T-cell (primary cell): ENCODE measurements around the gene EXOC6. TPM values are rescaled to one million over a fixed set of nuclear protein-coding genes. Genes with fewer than 3 reads are reported as not detected.
A peak's percentile ranks its signal among the peaks of the same experiment; 100 is the strongest.
"Not testable (repeated sequence)": the region's sequence is repeated elsewhere in the genome, so short reads cannot be mapped to it uniquely, and the experiment has no call there.

Source experiments
- ATAC-seq, 4 experiments: fragments of 200-7000 bp in 3 of 4; fragments of 150-1000 bp in 1 of 4; cut with Tn5 transposase; replicated peaks in 1 of 4; 1 replicate in 3 of 4; 2 replicates in 1 of 4; pipeline ENCODE4 v1.10.0; 2021; ENCODE audit warnings: moderate library complexity in 3 of 4, mild to moderate bottlenecking in 2 of 4, moderate number of reproducible peaks in 1 of 4
- CTCF ChIA-PET, 2 donors: fragments of 300-600 bp; sonication (Branson Sonifier 250); formaldehyde crosslinking; loops; one replicate each; lab custom pipeline; 2022; ENCODE audit warnings: antibody characterized with exemption in 2 of 2; lab: Charles Lee
- POLR2A ChIA-PET, 2 donors: fragments of 300-600 bp; sonication (Branson Sonifier 250); formaldehyde crosslinking; loops; one replicate each; lab custom pipeline; 2022; ENCODE audit warnings: antibody characterized with exemption in 2 of 2; lab: Charles Lee
- DNase-seq, 35 experiments: peaks; one replicate each; pipeline versions ENCODE4 v3.0.0 to v3.0.0-alpha.2; 2013 to 2023
- H3K27ac ChIP-seq: one replicate; pipeline ENCODE4 v1.5.1; 2013; ENCODE audit warnings: low read length
- H3K27me3 ChIP-seq, 2 experiments: replicated peaks in 1 of 2; 1 replicate in 1 of 2; 2 replicates in 1 of 2; pipeline versions ENCODE4 v1.6.1 to v1.7.0; 2013; ENCODE audit warnings: low read length in 1 of 2, mixed read lengths in 1 of 2; ENCODE audit not compliant: control insufficient read depth in 2 of 2, insufficient read depth in 2 of 2; ENCODE audit errors: extremely low read depth in 1 of 2
- H3K36me3 ChIP-seq, 2 donors: 1 replicate in 1 of 2; 2 replicates in 1 of 2; pipeline versions ENCODE4 v1.6.1 to v1.7.0; 2013; ENCODE audit warnings: low read length in 1 of 2; ENCODE audit not compliant: control insufficient read depth in 2 of 2, insufficient read depth in 1 of 2; ENCODE audit errors: extremely low read depth in 1 of 2
- H3K4me1 ChIP-seq, 2 experiments: 1 replicate in 1 of 2; 2 replicates in 1 of 2; pipeline versions ENCODE4 v1.6.1 to v1.7.0; 2013; ENCODE audit warnings: low read length in 2 of 2, mixed read lengths in 1 of 2; ENCODE audit not compliant: insufficient read depth in 2 of 2, control insufficient read depth in 1 of 2; ENCODE audit errors: extremely low read depth in 1 of 2
- H3K4me3 ChIP-seq, 2 donors: 1 replicate in 1 of 2; 2 replicates in 1 of 2; pipeline versions ENCODE4 v1.5.1 to v1.7.0; 2013; ENCODE audit warnings: mild to moderate bottlenecking in 2 of 2, low read length in 1 of 2, moderate library complexity in 1 of 2; ENCODE audit not compliant: control insufficient read depth in 1 of 2; ENCODE audit errors: extremely low read depth in 1 of 2
- H3K9me3 ChIP-seq: 2 replicates; pipeline ENCODE4 v1.7.0; 2013
- H3K27ac Mint-ChIP-seq, 2 donors: one replicate each; pipeline ENCODE4 v1.8.0; 2020 to 2021; ENCODE audit warnings: mild to moderate bottlenecking in 2 of 2, mixed read lengths in 2 of 2
- H3K27me3 Mint-ChIP-seq, 2 donors: one replicate each; pipeline ENCODE4 v1.8.0; 2021 to 2022; ENCODE audit warnings: mixed read lengths in 2 of 2
- H3K36me3 Mint-ChIP-seq: one replicate; pipeline ENCODE4 v1.8.0; 2021; ENCODE audit warnings: mixed read lengths
- H3K4me1 Mint-ChIP-seq, 3 donors: one replicate each; pipeline ENCODE4 v1.8.0; 2020 to 2022; ENCODE audit warnings: mixed read lengths in 3 of 3, mild to moderate bottlenecking in 1 of 3
- H3K4me3 Mint-ChIP-seq, 3 donors: one replicate each; pipeline ENCODE4 v1.8.0; 2020 to 2022; ENCODE audit warnings: mild to moderate bottlenecking in 3 of 3, mixed read lengths in 3 of 3, moderate library complexity in 3 of 3
- H3K9me3 Mint-ChIP-seq, 3 donors: one replicate each; pipeline ENCODE4 v1.8.0; 2020 to 2022; ENCODE audit warnings: mixed read lengths in 3 of 3
- WGBS: methylation state at CpG from one replicate; pipeline ENCODE4 v1.1.5; 2013; ENCODE audit warnings: missing lambda C conversion rate; ENCODE audit not compliant: insufficient coverage; 5-methylcytosine and 5-hydroxymethylcytosine counted together
- total RNA-seq, 35 experiments: library from RNA in 6 of 35; stranded (reverse) in 6 of 35; fragments of 120-200 nt in 1 of 35; gene quantifications; one replicate each; pipeline versions ENCODE4 v1.2.1 to v1.2.4 and lab custom pipeline; 2013 to 2026

The EXOC6 gene
- total RNA-seq, 5 donors from 2014 or later (not counting 1 experiment from before 2014, with no cell fraction given) = 8.7 to 13.3 (median 9.7) TPM

DNA sequence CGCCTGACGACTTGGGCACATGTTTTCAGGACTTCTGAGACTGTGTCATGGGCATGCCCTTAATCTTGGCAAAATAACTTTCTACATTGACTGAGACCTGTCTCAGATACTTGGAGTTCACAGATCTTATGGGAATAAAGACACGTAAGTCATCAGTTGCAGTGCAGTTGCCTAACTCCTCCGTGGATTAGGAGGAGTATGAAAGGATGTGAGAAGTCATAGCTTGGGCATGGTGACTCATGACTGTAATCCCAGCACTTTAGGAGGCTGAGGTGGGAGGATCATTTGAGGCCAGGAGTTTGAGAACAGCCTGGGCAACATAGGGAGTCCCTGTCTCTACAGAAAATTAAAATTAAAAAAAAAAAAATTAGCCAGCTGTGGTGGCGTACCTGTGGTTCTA is 49.6 kb downstream of the EXOC6 start:
- Histone ChIP-seq H3K36me3 (peaks cover 0 to 6% of the 10 kb centered on the region in 2 donors), H3K9me3 (no peaks in the 10 kb centered on the region), H3K27ac (no peak overlapping the region), H3K4me1 (peaks cover 2 to 6% of the 10 kb centered on the region in 2 experiments), H3K27me3 (no peaks in the 10 kb centered on the region), H3K4me3 (no peak overlapping the region)
- CTCF ChIA-PET = interaction anchor here (0.6 to 0.7 kb wide), 2 partner anchors 9 to 59 kb away, joined by 4 read pairs; no protein-coding TSS in a partner anchor
- Mint-ChIP-seq H3K36me3 (peaks cover 21% of the 10 kb centered on the region), H3K4me3 (no peak overlapping the region), H3K4me1 (peaks cover 22 to 34% (median 30%) of the 10 kb centered on the region in 3 donors), H3K27me3 (no peaks in the 10 kb centered on the region), H3K9me3 (no peaks in the 10 kb centered on the region), H3K27ac (no peak overlapping the region)
- WGBS = 94% methylated on average over 5 of the region's 5 CpGs
- DNase-seq = no peak
- no peak for ATAC-seq
- POLR2A ChIA-PET = no interaction called here

- Histone ChIP-seq H3K27me3 (no peaks in the 10 kb centered on the region), H3K27ac (no peak overlapping the region), H3K9me3 (no peaks in the 10 kb centered on the region), H3K4me3 (peak overlapping the region; percentile 9 to 15), H3K36me3 (peaks cover 0 to 8% of the 10 kb centered on the region in 2 donors), H3K4me1 (peaks cover 2 to 6% of the 10 kb centered on the region in 2 experiments)
- peak; percentile 70 to 96 (median 89) for ATAC-seq
- peak in 32 of 35 experiments; percentile 1 to 80 (median 32) for DNase-seq
- ChIA-PET CTCF (interaction anchor here (0.6 to 1.1 kb wide), 11 partner anchors 9 to 1062 kb away, joined by 3 to 12 read pairs (median 4); partner anchors contain the start of gene EXOC6 (in 1 of the 2)), POLR2A (interaction anchor here (0.6 to 0.8 kb wide), 5 partner anchors 58 to 1740 kb away, joined by 3 to 10 read pairs (median 4); no protein-coding TSS in a partner anchor)
- H3K36me3 Mint-ChIP-seq = peaks cover 35% of the 10 kb centered on the region
- H3K27ac Mint-ChIP-seq = peak overlapping the region; percentile 81 to 84
- H3K27me3 Mint-ChIP-seq = no peaks in the 10 kb centered on the region
- peak overlapping the region; percentile 53 to 61 (median 60) for H3K4me3 Mint-ChIP-seq
- H3K4me1 Mint-ChIP-seq = peaks cover 17 to 22% (median 17%) of the 10 kb centered on the region in 3 donors
- no peaks in the 10 kb centered on the region for H3K9me3 Mint-ChIP-seq
- no CpG with 5 or more reads among the region's 3 CpGs for WGBS
Observed at GRCh38 chr10:92901819-92902251, 53.5 kb downstream of the EXOC6 start.

DNA sequence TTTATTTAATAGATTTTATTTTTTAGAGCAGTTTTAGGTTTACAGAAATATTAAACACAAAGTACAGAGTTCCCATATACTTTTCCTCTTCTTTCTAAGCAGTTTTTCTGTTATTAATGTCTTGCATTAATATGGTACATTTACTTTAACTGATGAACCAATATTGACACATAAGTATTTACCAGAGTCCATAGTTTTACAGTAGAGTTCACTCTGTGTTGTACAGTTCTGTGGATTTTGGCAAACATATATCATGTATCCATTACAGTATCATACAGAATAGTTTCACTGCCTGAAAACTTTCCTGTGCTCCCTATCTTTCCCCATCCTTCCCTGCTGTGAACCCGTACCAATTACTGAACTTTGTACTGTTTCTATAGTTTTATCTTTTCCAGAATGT is 55.3 kb downstream of the EXOC6 start:
- Mint-ChIP-seq H3K4me1 (peaks cover 17 to 22% (median 17%) of the 10 kb centered on the region in 3 donors), H3K4me3 (no peak overlapping the region), H3K27me3 (no peaks in the 10 kb centered on the region), H3K27ac (no peak overlapping the region), H3K9me3 (no peaks in the 10 kb centered on the region), H3K36me3 (peaks cover 33% of the 10 kb centered on the region)
- no peak for ATAC-seq
- WGBS = no CpG with 5 or more reads among the region's 1 CpG
- Histone ChIP-seq H3K27me3 (no peaks in the 10 kb centered on the region), H3K4me3 (no peak overlapping the region), H3K27ac (no peak overlapping the region), H3K4me1 (peaks cover 2 to 6% of the 10 kb centered on the region in 2 experiments), H3K9me3 (no peaks in the 10 kb centered on the region), H3K36me3 (peaks cover 0 to 2% of the 10 kb centered on the region in 2 donors)
- ChIA-PET CTCF (no interaction called here), POLR2A (no interaction called here)
- DNase-seq = no peak

DNA sequence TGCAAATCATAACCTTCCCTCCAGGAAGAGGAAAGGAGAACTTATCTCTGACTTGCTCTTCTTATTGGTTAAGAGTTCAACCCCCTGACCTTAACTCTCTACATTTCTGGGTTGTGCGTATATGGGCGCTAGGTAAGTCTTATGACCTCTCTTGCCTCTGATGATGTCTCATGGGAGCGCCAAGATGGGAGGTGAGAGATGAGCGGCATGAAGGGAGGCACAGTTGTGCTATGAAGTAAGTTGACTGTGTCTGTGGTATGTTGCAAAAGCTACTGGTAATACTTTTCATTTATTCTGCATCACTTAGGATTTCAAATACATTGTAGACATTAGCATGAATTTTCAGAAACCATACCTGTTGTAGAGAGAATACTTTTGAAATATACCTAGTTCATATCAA is 59.0 kb downstream of the EXOC6 start:
- peaks cover 37% of the 10 kb centered on the region for H3K36me3 Mint-ChIP-seq
- Histone ChIP-seq H3K4me3 (no peak overlapping the region), H3K27ac (no peak overlapping the region), H3K9me3 (no peaks in the 10 kb centered on the region), H3K36me3 (peaks cover 0 to 2% of the 10 kb centered on the region in 2 donors), H3K4me1 (peaks cover 0 to 2% of the 10 kb centered on the region in 2 experiments), H3K27me3 (no peaks in the 10 kb centered on the region)
- ChIA-PET CTCF (no interaction called here), POLR2A (interaction anchor here in 1 of 2 donors (0.6 kb wide), 1 partner anchor 37 kb away, joined by 3 read pairs; no protein-coding TSS in a partner anchor)
- H3K4me3 Mint-ChIP-seq = no peak overlapping the region
- H3K27ac Mint-ChIP-seq = no peak overlapping the region
- ATAC-seq (no peak), DNase-seq (no peak)
- peaks cover 5 to 9% (median 7%) of the 10 kb centered on the region in 3 donors for H3K4me1 Mint-ChIP-seq
- no peaks in the 10 kb centered on the region for H3K27me3 Mint-ChIP-seq
- no CpG with 5 or more reads among the region's 4 CpGs for WGBS
- H3K9me3 Mint-ChIP-seq = no peaks in the 10 kb centered on the region

DNA sequence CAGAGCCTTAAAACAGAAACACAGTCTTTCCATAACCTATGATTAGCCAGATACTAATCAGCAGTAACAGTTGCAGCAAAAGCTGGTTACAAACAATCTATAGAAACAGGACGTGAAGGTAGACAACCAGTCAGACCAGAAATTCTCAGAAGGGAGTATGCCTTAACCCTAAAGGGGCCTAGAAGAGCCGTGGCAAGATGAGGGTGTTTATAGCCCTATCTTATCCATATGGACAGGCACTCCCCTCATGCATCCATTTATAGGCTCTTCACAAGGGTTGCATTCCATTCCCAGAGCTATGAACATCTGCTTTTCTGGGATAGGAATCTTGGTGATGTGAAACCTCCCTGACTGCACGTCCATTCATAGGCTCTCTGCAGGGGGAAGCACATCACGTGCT is 64.3 kb downstream of the EXOC6 start:
- H3K4me1 ChIP-seq, H3K27me3 ChIP-seq, H3K9me3 ChIP-seq, DNase-seq, H3K27me3 Mint-ChIP-seq, H3K27ac Mint-ChIP-seq, POLR2A ChIA-PET, H3K4me3 Mint-ChIP-seq, H3K9me3 Mint-ChIP-seq, H3K36me3 ChIP-seq, H3K4me3 ChIP-seq, ATAC-seq, H3K27ac ChIP-seq, H3K4me1 Mint-ChIP-seq, CTCF ChIA-PET: not testable (repeated sequence)
- peaks cover 16% of the 10 kb centered on the region for H3K36me3 Mint-ChIP-seq
- 100% methylated on average over 1 of the region's 4 CpGs for WGBS

- Histone ChIP-seq H3K4me3 (no peak overlapping the region), H3K27ac (no peak overlapping the region), H3K27me3 (no peaks in the 10 kb centered on the region), H3K4me1 (no peaks in the 10 kb centered on the region), H3K9me3 (no peaks in the 10 kb centered on the region), H3K36me3 (no peaks in the 10 kb centered on the region)
- Mint-ChIP-seq H3K27ac (no peak overlapping the region), H3K4me3 (no peak overlapping the region), H3K36me3 (peaks cover 16% of the 10 kb centered on the region), H3K27me3 (no peaks in the 10 kb centered on the region), H3K9me3 (no peaks in the 10 kb centered on the region), H3K4me1 (no peaks in the 10 kb centered on the region)
- no peak for DNase-seq
- 100% methylated on average over 3 of the region's 6 CpGs for WGBS
- CTCF ChIA-PET = interaction anchor here in 1 of 2 donors (0.5 kb wide), 1 partner anchor 268 kb away, joined by 4 read pairs; no protein-coding TSS in a partner anchor
- POLR2A ChIA-PET = no interaction called here
- ATAC-seq = no peak
Observed at GRCh38 chr10:92913973-92914372, 65.7 kb downstream of the EXOC6 start.
